HUES48 (cell line): Measurements from ENCODE around the gene CCNY.

Source experiments
- H3K27ac ChIP-seq: one replicate; pipeline ENCODE4 v1.7.0; 2013; ENCODE audit warnings: low read depth, low read length, inconsistent platforms
- H3K27me3 ChIP-seq: 2 replicates; pipeline ENCODE4 v1.6.1; 2013; ENCODE audit warnings: mild to moderate bottlenecking, low read length; ENCODE audit not compliant: control insufficient read depth, insufficient read depth
- H3K36me3 ChIP-seq: 2 replicates; pipeline ENCODE4 v1.6.1; 2013; ENCODE audit warnings: low read length; ENCODE audit not compliant: control insufficient read depth, insufficient read depth
- H3K4me1 ChIP-seq: 2 replicates; pipeline ENCODE4 v1.6.1; 2013; ENCODE audit warnings: mild to moderate bottlenecking, low read length; ENCODE audit not compliant: control insufficient read depth, insufficient read depth
- H3K4me3 ChIP-seq: 2 replicates; pipeline ENCODE4 v1.5.1; 2013; ENCODE audit warnings: mild to moderate bottlenecking, low read depth, low read length
- H3K9ac ChIP-seq: 2 replicates; pipeline ENCODE4 v1.6.1; 2013; ENCODE audit warnings: mild to moderate bottlenecking, low read depth, low read length, moderate library complexity
- H3K9me3 ChIP-seq: 2 replicates; pipeline ENCODE4 v1.6.1; 2013; ENCODE audit warnings: low read length; ENCODE audit not compliant: control insufficient read depth, insufficient read depth

Gene CCNY

DNA sequence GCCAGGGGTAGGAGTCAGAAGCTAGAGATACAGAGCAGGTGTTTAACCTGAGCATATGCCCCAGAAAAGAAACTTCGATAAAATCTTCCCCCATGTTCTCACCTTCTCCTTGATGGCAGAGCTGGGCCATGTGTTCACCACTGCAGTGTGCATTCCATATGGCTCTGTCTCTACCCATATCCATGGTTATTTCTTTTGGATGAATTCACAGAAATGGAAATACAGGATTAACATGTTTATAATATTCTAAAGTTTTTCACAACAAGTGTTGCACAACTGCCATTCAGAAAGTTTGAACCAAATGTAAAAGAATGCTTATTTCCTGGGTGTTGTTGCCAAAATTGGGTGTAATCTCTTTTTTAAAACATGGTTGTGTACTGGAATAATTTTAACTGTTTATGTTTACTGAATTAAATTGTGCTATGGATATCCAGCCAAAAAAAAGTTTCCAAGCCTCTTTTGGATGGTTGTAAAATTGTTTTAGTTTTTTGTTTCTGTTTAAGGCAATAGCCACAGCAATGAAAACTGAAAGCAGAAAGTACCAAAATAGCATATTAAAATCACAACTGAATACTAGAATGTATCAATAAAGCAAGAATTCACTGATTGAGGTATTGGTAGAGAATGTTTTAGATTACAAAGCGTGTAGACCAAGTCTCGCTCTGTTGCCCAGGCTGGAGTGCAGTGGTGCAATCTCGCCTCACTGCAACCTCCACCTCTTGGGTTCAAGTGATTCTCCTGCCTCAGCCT lies 19.9 kb upstream of the CCNY start:
- H3K36me3 ChIP-seq, result no peaks in the 10 kb centered on the region
- H3K27ac ChIP-seq, result no peak overlapping the region
- H3K9me3 ChIP-seq, result no peaks in the 10 kb centered on the region
- H3K4me1 ChIP-seq, result no peaks in the 10 kb centered on the region
- no peak overlapping the region for H3K9ac ChIP-seq
- H3K27me3 ChIP-seq, result no peaks in the 10 kb centered on the region
- H3K4me3 ChIP-seq, result no peak overlapping the region

- no peaks in the 10 kb centered on the region for H3K9me3 ChIP-seq
- H3K9ac ChIP-seq, result no peak overlapping the region
- H3K4me3 ChIP-seq, result no peak overlapping the region
- H3K36me3 ChIP-seq, result no peaks in the 10 kb centered on the region
- H3K4me1 ChIP-seq, result no peaks in the 10 kb centered on the region
- no peak overlapping the region for H3K27ac ChIP-seq
- no peaks in the 10 kb centered on the region for H3K27me3 ChIP-seq
These were observed 17.8 kb upstream of the CCNY start for GRCh38 chr10:35318551-35318950.

DNA sequence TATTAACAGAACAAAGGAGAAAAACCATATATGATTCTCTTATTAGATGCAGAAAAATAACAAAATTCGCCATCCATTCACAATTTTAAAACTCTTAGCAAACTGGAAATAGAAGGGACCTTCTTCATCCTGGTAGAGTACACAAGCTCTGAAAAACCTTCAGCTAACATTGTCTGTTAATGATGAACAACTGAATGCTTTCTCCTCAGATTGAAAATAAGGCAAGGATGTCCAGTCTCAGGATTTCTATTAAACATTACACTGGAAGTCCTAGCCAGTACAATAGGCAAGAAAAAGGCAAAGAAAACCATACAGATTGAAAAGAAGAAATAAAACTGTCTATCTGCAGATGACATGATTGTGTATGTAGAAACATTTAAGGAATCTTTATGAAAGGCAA lies 16.0 kb upstream of the CCNY start:
- H3K4me1 ChIP-seq, result peaks cover 3% of the 10 kb centered on the region; the same call in 1 of the 2 replicates
- H3K9ac ChIP-seq, result no peak overlapping the region
- no peak overlapping the region for H3K4me3 ChIP-seq
- no peak overlapping the region for H3K27ac ChIP-seq
- no peaks in the 10 kb centered on the region for H3K9me3 ChIP-seq
- H3K36me3 ChIP-seq, result no peaks in the 10 kb centered on the region
- H3K27me3 ChIP-seq, result no peaks in the 10 kb centered on the region

GRCh38 chr10:35322636-35323035 lies 13.7 kb upstream of the CCNY start:
- Histone ChIP-seq H3K9me3 (no peaks in the 10 kb centered on the region), H3K27me3 (no peaks in the 10 kb centered on the region), H3K27ac (no peak overlapping the region), H3K9ac (no peak overlapping the region), H3K4me3 (no peak overlapping the region), H3K36me3 (no peaks in the 10 kb centered on the region), H3K4me1 (peaks cover 4% of the 10 kb centered on the region; the same call in 1 of the 2 replicates)

DNA sequence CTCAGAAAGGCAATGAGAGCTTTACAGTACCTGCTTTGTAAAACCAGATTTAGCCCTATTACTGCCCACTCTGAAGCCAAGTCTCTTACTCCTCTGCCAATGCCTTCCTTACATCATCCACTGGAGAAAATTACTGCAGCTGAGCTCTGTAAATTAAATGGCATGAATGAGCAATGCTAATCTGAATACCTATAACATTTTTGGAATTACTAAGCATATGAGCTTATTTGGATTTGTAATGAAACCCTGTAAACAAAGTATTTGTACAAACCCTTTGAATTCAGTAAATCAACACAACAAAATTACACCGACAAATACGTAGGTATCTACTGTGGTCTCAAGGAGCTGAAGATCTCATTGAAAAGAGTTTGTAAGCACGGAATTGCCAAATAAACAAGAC lies 12.1 kb upstream of the CCNY start:
- H3K36me3 ChIP-seq, result no peaks in the 10 kb centered on the region
- no peak overlapping the region for H3K27ac ChIP-seq
- no peak overlapping the region for H3K9ac ChIP-seq
- no peaks in the 10 kb centered on the region for H3K27me3 ChIP-seq
- H3K4me3 ChIP-seq, result no peak overlapping the region
- H3K4me1 ChIP-seq, result peaks cover 9% of the 10 kb centered on the region; the same call in 1 of the 2 replicates
- H3K9me3 ChIP-seq, result no peaks in the 10 kb centered on the region

DNA sequence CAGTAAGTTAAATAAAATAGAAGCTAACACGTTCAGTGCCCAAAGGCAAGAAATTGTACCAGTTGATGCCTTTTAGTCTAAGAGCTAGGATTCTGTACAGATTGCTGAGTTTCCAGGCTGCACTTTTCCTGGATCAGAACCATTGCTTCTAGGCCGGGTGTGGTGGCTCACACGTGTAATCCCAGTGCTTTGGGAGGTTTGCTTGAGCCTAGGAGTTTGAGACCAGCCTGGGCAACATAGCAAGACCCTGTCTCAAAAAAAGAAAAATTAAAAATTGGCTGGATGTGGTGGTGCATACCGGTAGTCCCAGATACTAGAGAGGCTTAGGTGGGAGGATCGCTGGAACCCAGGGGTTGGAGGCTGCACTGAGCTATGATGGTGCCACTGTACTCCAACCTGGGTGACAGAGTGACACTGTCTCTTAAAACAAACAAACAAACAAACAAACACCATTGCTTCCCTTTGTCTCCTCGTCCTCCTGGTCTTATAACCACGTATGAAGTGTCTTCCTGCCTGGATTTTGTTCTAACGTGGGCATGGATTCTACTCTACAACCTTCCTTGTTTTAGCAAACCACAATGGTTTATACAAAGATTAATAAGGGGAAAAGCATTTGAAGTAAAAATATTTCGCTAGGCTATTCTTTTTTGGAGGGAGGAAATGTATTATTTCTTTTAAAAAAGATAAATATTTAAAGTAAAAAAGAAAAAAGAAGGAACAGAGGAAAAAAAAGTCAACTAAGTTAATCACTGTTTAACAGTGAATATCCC lies 9.7 kb upstream of the CCNY start:
- Histone ChIP-seq H3K4me3 (no peak overlapping the region), H3K9ac (no peak overlapping the region), H3K27ac (no peak overlapping the region), H3K27me3 (no peaks in the 10 kb centered on the region), H3K36me3 (no peaks in the 10 kb centered on the region), H3K4me1 (peaks cover 13% of the 10 kb centered on the region; the same call in 1 of the 2 replicates), H3K9me3 (no peaks in the 10 kb centered on the region)

GRCh38 chr10:35327790-35328403 lies 8.4 kb upstream of the CCNY start:
- no peak overlapping the region for H3K27ac ChIP-seq
- no peaks in the 10 kb centered on the region for H3K36me3 ChIP-seq
- H3K9me3 ChIP-seq, result no peaks in the 10 kb centered on the region

DNA sequence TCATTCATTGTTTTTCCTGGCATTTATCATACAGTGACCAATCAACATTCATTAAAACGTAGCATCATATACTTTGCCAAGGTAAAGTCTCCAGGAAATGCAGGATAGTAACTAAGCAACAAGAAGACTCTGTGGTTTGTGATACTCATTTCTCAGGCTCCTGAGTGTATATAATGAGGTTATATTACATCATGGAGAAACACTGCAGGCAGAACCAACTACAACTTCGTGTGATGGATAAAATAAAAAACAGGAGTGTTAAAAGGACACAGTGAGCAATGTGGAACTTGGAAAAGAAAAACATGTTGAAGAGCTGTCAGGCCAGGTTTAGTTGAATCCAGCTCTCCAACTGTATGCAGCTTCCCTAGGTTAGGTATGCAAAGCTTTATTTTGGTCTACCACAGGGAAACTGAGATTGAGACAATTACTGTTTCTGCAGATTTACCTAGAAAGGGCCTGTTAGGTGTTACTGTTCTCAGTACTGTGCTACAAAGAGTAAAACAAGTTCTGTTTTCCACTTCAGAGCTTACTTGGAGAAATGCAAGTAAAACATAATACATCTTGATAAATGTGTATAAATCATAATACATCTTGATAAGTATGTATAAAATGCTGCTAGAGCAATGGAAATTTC lies 7.8 kb upstream of the CCNY start:
- no peaks in the 10 kb centered on the region for H3K9me3 ChIP-seq
- peaks cover 13% of the 10 kb centered on the region; the same call in 1 of the 2 replicates for H3K4me1 ChIP-seq
- no peak overlapping the region for H3K4me3 ChIP-seq
- no peak overlapping the region for H3K9ac ChIP-seq
- H3K36me3 ChIP-seq, result peaks cover 5% of the 10 kb centered on the region; the same call in 1 of the 2 replicates
- H3K27ac ChIP-seq, result no peak overlapping the region
- H3K27me3 ChIP-seq, result no peaks in the 10 kb centered on the region

More at GRCh38 chr10:35327790-35328403, 8.4 kb upstream of the CCNY start:
- H3K9ac ChIP-seq, result no peak overlapping the region
- no peak overlapping the region for H3K4me3 ChIP-seq
- no peaks in the 10 kb centered on the region for H3K27me3 ChIP-seq
- H3K4me1 ChIP-seq, result peaks cover 13% of the 10 kb centered on the region; the same call in 1 of the 2 replicates

- Histone ChIP-seq H3K9me3 (no peaks in the 10 kb centered on the region), H3K4me1 (peaks cover 9% of the 10 kb centered on the region; the same call in 1 of the 2 replicates), H3K9ac (no peak overlapping the region), H3K27me3 (no peaks in the 10 kb centered on the region), H3K27ac (peak overlapping the region; percentile 62), H3K36me3 (peaks cover 15% of the 10 kb centered on the region), H3K4me3 (no peak overlapping the region)
These were observed 6.8 kb upstream of the CCNY start for GRCh38 chr10:35329520-35329919.

- H3K9me3 ChIP-seq, result no peaks in the 10 kb centered on the region
- no peak overlapping the region for H3K27ac ChIP-seq
- H3K36me3 ChIP-seq, result peaks cover 17% of the 10 kb centered on the region
- 0 out of 2 replicates have a peak, but pooled peaks cover 12% of the 10 kb centered on the region for H3K4me1 ChIP-seq
- no peak overlapping the region for H3K4me3 ChIP-seq
- H3K27me3 ChIP-seq, result no peaks in the 10 kb centered on the region
- no peak overlapping the region for H3K9ac ChIP-seq
These were observed 4.2 kb upstream of the CCNY start for GRCh38 chr10:35331894-35332640.
